HG02623 (cell line): Measurements from ENCODE around the gene CXorf38.

Experiments
- ATAC-seq: cut with Tn5 transposase; IDR thresholded peaks from one replicate; pipeline ENCODE4 v1.9.1; 2021; ENCODE audit warnings: moderate library complexity; ENCODE audit not compliant: unreplicated experiment

CXorf38 gene, protein sequence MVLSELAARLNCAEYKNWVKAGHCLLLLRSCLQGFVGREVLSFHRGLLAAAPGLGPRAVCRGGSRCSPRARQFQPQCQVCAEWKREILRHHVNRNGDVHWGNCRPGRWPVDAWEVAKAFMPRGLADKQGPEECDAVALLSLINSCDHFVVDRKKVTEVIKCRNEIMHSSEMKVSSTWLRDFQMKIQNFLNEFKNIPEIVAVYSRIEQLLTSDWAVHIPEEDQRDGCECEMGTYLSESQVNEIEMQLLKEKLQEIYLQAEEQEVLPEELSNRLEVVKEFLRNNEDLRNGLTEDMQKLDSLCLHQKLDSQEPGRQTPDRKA

DNA sequence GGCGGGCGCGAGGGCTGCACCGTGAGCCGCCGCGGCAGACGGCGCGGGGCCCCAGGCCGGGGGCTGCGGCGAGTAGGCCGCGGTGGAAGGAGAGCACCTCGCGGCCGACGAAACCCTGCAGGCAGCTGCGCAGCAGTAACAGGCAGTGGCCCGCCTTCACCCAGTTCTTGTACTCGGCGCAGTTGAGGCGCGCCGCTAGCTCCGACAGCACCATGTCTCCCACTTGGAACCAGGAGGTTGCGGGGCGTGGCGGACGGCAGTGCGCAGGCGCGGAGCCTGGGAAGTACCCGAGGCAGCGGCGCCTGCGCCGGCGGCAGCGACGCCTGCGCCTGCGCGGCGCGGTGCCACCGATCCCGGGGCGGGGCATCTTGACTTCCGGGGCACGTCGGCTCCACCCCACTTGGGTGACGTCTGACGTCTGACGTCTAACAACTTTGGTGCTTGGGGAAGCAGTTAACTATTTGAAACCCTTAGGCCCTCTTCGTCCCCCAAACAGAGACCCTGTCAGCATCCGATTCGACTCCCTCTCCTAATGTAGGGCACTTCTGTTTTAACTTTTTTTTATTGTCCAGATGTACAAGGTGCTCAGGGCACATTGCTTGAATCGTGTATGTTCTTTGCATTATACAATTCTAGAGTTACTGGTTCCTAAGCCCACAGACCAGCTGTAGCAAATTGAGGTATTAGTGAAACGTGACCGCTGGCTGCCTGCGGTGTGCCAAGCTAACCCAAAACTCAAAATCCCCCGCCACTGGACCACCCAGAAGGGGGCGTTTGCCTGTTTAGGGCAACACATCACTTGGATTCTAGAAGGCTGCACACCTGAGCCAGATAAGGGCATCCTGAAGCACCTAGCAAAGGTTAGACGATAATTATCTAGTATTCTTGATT is at the start of gene CXorf38:
Gene CXorf38 (minus strand): TSS at position 255 of the 891 bp plus-strand sequence. CDS start 41 bp downstream, at position 214.
- peak; percentile 59 for ATAC-seq

DNA sequence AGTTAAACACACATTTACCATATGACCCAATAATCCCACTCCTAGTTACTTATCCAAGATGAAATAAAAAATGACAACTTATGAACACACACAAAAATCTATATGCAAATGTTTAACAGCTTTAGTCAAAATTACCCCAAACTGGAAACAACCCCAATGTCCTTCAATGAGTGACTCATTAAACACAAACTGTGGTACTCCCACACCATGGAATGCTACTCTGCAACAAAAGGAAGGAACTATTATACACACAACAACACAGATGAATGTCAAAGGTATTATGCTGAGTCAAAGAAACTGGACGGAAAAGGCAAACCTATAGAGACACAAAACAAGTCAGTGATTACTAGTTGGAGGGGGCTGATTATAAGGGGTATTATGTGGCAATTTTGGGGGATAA is 47.4 kb upstream of the CXorf38 start:
- no peak for ATAC-seq

DNA sequence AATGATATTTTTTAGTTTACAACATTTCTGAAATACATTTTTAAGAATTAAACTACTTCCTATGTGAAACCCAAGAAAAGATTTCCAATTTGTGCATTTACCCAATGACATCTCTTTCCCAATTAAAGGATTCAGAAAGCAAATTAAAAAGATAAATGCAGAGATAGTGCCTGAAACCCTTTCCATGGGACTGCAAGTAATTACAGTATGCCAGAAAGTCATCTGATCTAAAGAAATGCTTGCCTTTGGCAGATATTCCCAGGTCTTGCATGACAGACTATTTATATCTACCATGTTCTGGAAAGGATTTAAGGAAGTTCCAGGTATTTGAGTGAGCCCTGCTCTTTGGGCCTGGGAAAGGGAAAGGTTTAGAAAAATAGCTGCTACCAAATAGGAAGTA is 41.6 kb upstream of the CXorf38 start:
- ATAC-seq, result no peak

DNA sequence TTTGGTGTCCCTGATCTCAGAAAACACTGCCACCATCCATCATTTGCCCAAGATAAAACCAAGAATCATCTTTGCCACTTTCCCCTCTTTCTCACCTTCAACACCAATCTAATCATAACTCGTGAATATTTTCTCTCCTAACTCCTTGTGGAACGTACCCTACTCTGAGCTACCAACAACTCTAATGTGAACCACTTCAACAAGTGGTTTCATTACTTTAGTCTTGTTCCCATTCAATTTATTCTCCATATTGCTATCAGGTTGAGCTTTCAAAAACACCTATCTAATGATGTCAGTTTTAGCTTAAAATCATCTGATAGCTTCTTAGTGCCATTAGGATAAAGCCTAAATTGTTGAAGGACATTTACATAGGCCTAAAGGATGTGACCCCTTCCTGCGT is 39.8 kb upstream of the CXorf38 start:
- ATAC-seq, result no peak

DNA sequence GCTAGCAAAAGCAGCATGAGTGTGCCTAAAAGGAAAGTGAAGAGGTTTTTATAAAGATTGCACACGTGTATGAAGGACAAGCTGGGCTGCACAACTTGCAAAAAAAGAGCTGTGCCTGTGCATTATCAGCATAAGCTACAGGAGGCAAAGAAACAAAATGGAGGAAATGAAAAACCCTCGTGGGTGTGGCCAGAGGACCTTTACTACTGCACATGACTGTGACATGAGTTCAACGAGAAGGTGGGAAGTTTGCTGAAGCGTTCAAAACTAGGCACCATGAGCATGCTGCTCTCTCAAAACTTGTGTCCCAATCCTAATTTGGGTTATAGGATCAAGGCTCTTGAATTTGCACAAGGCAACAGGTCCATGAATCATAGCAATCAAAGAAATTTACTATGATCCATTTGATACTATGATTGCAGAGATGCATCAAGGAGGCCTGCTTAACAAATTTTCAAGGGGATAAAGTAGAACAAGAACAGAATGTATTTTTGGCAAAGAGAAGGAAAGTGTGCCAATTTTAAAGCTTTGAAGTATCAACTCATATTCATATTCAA is 38.1 kb upstream of the CXorf38 start:
- ATAC-seq, result no peak

DNA sequence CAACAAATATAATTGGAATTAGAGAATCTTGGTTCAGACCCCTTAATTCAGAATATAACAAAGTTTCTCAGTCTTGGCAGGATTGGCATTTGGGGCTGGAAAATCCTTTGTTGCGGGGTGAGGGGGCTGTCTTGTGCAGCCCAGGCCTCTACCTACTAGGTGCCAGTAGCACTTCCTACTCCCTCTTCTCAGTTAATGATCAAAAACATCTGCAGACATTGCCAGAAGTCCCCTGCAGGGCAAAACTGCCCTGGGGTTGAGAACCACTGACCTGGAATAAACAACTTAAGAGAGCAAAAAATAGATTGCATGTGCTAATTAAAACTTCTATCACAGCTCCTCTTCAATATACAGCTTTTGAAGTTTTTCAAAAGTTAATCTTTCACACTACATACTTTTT is 36.7 kb upstream of the CXorf38 start:
- ATAC-seq, result no peak

DNA sequence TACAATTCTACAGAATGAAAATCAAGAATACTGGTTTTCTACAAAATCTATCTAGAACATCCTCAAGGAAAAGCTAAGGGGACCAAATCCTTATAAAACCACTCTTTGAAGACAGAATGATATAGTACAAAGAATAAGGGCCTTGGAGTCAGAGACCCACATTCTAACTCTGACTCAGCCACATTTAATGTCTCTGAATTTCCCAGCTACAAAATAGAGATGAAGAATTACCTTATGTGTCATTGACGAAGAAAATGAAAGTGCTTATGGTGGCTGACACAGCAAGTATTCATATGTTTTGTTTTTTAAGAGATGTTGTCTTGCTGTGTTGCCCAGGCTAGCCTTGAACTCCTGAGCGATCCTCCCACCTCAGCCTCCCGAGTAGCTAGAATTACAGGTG is 35.9 kb upstream of the CXorf38 start:
- no peak for ATAC-seq

DNA sequence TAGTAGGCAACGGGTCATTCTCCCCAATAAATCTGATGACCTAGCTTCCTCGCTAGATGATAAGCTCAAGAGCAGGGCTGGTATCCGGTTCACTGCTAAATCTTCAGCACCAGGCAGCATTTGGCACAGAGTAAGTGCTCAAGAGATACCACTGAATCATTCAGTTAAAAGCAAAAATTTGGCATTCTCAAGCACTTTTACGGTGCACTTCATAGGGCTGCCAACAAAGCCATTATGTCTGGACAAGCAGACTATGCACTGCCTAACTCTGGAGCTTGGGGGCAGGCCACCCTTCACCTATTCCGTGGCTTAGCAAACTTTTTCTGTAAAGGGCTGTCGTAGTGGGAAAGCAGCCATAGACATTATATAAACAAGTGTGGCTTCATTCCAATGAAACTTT is 23.8 kb upstream of the CXorf38 start:
- no peak for ATAC-seq

DNA sequence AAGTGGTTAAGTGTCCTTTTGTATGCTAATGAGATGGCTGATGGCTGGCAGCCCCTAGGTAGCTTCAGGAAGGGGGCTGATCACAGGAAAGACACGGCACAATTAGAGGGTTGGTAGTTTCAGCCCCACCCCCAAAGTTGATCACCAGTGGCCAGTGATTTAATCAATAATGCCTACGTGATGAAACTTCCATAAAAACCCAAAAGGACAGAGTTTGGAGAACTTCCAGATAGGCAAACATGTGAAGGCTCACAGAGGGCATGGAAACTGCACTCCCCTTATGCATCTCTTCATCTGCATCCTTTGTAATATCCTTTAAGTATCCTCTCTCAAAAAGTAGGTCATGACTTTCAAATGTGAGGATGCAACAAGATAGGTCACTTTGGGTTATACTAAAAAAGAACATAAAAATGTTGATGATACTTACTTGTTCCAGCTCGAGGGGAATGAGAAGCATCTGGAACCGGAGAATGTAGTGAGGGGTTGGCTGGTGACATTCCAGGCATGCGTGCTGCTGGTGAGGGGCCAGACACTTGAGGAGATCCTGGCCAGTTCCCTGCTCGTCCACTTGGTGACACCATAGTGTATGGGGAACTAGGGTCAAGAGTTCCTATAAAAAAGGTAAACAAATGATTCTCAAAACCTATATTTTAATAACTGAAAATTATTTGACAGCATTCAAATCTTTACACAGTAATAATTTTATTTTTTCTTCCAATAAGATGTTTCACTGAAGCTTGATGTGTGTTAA is 16.7 kb upstream of the CXorf38 start:
- ATAC-seq, result no peak

DNA sequence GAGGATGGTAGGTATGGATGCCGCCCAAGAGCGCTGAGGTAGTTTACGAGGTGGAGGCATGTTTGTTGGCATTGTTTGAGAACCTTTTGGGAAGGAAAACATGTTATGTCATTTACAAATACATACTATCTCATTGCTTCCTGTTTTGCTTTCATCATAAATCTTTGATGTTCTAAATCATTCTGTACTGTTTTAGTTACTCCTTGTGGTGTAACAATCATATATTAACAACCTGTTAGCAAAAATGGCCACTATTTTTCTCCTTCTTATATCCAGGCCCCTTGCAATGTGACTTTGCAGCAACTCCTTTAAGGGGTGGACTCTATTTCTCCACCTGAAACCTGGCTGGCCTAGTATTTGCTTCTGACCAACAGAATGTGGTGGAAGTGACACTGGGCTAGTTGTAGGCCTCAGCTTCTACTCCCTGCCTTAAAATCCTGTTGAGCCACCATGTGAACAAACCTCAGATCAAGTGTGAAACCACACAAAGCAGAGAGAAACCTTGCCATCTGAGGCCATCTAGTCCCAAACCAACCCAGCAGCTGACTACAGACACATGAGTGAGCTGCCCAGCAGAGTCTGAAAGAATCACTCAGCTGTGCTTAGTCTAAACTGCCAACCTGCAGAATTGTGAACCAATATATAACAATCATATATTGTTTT is 15.8 kb upstream of the CXorf38 start:
- ATAC-seq, result no peak

DNA sequence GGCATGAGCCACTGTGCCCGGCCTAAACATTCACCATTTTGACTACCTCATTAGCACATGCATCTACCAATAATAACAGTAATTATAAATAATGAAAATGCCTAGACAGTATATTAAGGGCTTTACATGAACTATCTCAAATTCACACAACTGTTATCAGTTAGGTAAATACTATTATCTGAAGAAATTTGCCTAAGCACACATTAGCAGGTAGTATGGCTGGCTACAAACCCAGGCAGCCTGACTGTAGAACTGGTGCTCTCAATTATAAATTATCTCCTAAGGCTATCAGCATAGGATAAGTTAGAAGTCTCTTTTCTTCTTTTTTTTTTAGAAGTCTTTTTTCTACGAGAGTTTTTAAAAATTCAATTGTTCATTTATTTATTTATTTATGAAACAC is 14.1 kb upstream of the CXorf38 start:
- no peak for ATAC-seq

DNA sequence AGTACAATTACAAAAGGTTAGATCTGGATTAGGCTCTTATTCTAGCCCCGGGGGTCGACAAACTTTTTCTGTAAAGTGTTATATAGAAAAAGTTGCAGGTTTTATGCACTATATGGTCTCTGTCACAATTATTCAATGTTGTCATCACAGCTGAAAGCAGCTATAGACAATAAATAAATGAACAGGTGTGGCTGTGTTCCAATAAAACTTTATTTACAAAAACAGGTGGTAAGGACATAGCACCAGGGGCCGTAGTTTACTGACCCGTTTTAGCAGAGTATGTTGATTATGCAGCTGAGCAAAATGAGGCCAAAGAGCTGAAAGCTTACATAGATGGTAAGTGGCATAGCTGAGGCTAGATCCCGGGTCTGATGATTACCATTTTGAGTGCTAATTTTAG is 13.0 kb upstream of the CXorf38 start:
- ATAC-seq, result no peak

DNA sequence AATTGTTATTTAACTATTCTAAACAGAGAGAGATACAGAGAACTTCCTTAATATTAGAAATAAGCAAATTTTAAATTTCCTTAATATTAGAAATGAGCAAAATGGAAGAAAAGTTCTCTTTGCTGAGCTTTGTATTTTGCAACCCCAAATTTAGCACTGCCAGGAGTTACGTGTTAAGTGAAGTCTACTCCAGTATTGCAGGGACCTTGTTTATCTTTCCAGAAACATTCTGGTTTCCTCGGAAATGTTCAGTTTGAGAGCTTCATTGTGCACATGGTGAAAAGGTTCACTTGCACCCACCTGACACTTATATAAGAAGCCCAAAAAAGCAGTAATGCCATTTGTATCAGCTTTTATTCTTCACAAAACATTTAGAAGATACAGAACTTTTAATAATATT is 6.2 kb upstream of the CXorf38 start:
- no peak for ATAC-seq

DNA sequence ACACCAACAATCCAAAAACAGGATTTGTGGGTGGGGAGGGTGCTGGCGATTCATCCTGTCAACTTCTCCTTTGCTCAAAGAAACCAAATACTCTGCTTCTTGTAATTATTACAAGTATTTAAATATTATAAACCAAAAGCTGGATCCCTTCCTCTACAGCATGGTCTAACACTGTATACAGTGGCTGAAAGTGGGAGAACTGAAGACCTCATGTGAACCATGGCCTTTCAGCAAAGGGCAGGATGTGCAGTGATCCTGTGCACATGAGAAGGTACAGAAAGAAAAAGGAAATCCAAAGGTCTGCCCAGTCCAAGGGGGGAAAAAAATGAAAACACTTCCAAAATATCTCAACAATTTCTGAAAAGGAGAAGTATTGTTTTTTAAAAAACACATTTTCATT is 5.3 kb upstream of the CXorf38 start:
- ATAC-seq, result no peak

DNA sequence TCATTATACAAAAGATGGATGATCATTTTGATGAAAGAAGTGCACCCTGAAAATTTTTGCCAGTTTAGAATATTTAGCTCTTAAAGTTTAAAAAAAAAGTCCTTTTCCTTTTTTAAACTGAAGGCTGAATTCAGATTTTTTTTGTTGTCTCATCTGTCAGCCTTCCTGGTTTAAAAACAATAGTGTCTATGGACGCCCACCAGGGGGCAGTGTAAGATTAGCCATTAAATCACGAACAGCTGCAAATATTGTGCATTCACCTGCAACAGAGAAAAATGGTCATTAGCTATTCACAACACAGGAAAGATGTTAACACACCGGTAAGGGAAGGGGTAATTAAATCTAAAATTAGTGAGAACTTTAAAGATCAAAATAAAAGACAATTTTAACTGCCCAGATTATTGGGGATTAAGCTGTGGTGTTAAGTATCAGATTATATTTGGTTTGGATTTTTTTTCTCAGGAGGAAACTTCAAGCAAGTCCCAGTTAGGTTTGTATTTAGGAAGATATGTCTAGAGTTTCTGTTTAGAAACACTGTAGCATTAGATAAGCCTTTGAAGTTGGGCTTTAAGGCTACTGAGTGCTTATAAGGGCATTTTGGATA is 4.4 kb upstream of the CXorf38 start:
- ATAC-seq, result no peak

DNA sequence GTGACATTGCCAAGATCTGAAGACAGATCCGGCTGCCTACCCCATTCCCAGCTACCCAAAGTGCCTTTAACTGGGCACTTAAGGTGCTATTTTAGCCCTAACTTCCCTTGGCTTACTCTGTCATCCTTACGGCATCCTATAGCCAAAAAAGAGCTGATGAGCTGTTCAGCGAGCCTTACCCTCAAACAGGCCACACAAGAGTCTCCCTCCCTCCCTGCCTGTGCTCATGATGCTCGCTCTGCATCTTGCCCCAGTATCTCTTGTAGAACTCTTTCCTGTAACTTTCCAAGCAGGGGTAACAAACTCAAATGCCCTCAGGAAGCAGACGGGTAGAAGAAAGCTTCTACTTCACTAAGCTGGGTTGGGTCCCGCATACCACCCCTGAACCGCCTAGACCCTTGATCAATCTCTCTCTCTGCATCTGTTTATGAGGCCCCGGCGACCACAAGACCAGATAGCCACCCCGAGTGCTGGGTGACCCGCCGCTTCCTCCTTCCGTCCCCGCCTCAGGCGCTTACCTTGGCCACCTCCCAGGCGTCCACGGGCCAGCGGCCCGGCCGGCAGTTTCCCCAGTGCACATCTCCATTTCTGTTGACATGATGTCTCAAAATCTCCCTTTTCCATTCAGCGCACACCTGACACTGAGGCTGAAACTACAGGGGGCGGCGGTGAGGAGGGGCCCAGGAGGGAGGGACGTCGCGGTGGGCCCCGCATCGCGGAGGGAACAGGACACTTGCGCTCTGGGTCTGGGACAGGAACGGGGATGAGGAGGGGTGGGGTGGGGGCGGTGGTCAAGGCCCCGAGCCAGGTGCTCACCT is 663 bp downstream of the CXorf38 start:
- peak; percentile 23 for ATAC-seq

DNA sequence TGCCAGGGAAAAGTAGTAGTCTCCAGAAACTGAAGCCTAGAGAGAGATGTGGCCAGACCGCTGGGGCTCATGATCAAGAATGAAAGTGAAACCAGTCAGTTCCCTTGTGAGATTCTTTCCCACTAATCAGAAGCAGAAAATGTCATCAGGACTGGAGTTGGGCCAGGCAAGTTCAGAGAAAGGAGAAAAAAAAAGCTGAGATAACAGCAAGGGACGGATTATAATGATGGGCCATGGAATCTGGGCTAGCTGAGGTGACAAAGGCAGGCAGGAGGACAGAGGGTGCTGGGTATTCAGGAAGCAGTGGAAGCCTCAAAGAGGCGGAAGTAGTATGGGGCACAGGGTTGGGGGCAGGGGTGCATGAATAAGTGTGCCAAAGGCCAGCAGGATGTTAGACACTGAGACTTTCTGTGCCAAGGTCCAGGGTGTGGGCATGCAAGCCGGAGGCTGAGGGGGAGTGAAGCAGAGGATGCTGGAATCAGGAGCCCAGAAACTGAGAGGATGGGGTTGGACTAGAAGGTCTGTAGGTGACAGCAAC is 2.5 kb downstream of the CXorf38 start:
- ATAC-seq, result no peak

DNA sequence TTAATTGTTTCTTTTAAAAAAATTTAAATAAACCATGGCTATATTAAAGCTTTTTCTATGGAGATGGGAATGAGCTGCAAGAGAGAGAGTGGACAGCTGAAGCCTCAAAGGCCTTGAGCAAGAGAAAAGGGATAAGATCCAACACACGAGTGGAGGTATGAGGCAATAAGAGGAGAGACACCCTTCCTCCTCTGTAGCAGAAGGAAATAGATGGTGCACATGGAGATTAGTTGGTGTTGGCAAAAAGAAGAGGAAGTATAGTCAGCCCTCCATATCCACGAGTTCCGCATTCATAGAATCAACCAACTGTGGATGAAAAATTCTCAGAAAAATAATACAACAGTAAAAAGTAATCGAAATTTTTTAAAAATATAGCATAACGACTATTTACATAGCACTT is 3.2 kb downstream of the CXorf38 start:
- ATAC-seq, result no peak

DNA sequence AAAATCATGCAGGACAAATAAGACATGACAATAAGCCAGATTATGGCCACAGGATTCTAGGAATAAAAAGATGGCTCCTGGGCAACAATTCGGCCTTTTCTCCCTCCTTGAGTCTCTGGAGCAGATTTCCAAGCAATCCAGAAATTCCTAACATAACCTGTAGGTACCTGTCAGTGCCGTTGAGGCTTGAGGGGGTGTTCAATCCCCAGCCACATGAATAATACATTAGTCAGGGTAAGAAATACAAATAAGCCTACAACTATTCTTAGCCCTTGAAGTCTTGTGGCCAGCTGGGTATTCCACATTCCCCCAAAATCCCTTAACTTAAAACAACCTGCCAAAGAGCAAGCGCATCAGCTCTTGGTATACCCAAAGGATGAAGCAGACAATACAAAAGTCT is 9.7 kb downstream of the CXorf38 start:
- ATAC-seq, result no peak
